H1 (cell line): ENCODE results near the gene PDE2A. TPM values are rescaled to one million over a fixed set of nuclear protein-coding genes. Genes with fewer than 3 reads are reported as not detected.

Source experiments
- CTCF ChIA-PET: fragments of 300-600 bp; sonication (Branson Sonifier 250); formaldehyde crosslinking; loops from one replicate; lab custom pipeline; 2021; ENCODE audit not compliant: partially characterized antibody; lab: Charles Lee
- POLR2A ChIA-PET: fragments of 300-600 bp; sonication (Branson Sonifier 250); formaldehyde crosslinking; loops from one replicate; lab custom pipeline; 2021; ENCODE audit warnings: inconsistent platforms; ENCODE audit not compliant: partially characterized antibody; lab: Charles Lee
- DNase-seq, 2 experiments: peaks; one replicate each; pipeline versions ENCODE4 v3.0.0 to v3.0.0-alpha.2; 2010 to 2022; ENCODE audit warnings: low spot score in 2 of 2, low read depth in 1 of 2, mixed read lengths in 1 of 2
- FAIRE-seq: peaks from 2 replicates; lab custom pipeline; 2011; peaks lifted over from hg19 to GRCh38; lab: Jason Lieb, UNC
- H2AFZ ChIP-seq: 2 replicates; pipeline ENCODE4 v1.8.1; 2012; ENCODE audit warnings: low read length, inconsistent platforms
- H2AK5ac ChIP-seq: 2 replicates; pipeline ENCODE4 v1.6.1; 2013; ENCODE audit warnings: low read depth, low read length
- H2BK120ac ChIP-seq: replicated peaks from 2 replicates; pipeline ENCODE3; 2013; ENCODE audit warnings: low read depth, low read length, inconsistent platforms
- H2BK12ac ChIP-seq: 2 replicates; pipeline ENCODE4 v1.6.1; 2013; ENCODE audit warnings: low read depth, low read length
- H2BK15ac ChIP-seq: 2 replicates; pipeline ENCODE4 v1.6.1; 2013; ENCODE audit warnings: low read length
- H2BK20ac ChIP-seq: 2 replicates; pipeline ENCODE4 v1.6.1; 2013; ENCODE audit warnings: low read length
- H2BK5ac ChIP-seq: 2 replicates; pipeline ENCODE4 v1.6.1; 2013; ENCODE audit warnings: low read depth, low read length
- H3K14ac ChIP-seq: 2 replicates; pipeline ENCODE4 v1.6.1; 2013; ENCODE audit warnings: inconsistent platforms; ENCODE audit not compliant: insufficient read length
- H3K18ac ChIP-seq: 2 replicates; pipeline ENCODE4 v1.6.1; 2013; ENCODE audit warnings: low read length; ENCODE audit errors: extremely low read depth
- H3K23ac ChIP-seq: 2 replicates; pipeline ENCODE4 v1.6.1; 2013; ENCODE audit warnings: inconsistent platforms; ENCODE audit not compliant: insufficient read length
- H3K23me2 ChIP-seq: 2 replicates; pipeline ENCODE4 v1.6.1; 2013; ENCODE audit warnings: low read depth, low read length
- H3K27ac ChIP-seq: 2 replicates; pipeline ENCODE4 v1.6.1; 2011; ENCODE audit warnings: low read depth, low read length, inconsistent platforms
- H3K27me3 ChIP-seq, 4 experiments: replicated peaks in 1 of 4; 1 replicate in 1 of 4; 2 replicates in 3 of 4; pipeline versions ENCODE4 v1.6.1 to v1.8.1; 2011 to 2013; ENCODE audit warnings: low read length in 3 of 4, mild to moderate bottlenecking in 3 of 4, inconsistent platforms in 2 of 4, mixed read lengths in 2 of 4, moderate library complexity in 1 of 4; ENCODE audit not compliant: control insufficient read depth in 3 of 4, insufficient read depth in 3 of 4; ENCODE audit errors: extremely low read depth in 1 of 4
- H3K36me3 ChIP-seq, 4 experiments: 2 replicates each; pipeline versions ENCODE4 v1.6.1 to v1.8.1; 2011 to 2013; ENCODE audit warnings: mild to moderate bottlenecking in 4 of 4, low read length in 3 of 4, moderate library complexity in 2 of 4, control low read depth in 1 of 4, inconsistent platforms in 1 of 4; ENCODE audit not compliant: insufficient read depth in 4 of 4, control insufficient read depth in 2 of 4
- H3K4ac ChIP-seq: replicated peaks from 2 replicates; pipeline ENCODE3; 2013; ENCODE audit warnings: low read length, low read depth, mixed read lengths, inconsistent platforms; ENCODE audit not compliant: insufficient read length
- H3K4me1 ChIP-seq, 4 experiments: replicated peaks in 1 of 4; 1 replicate in 1 of 4; 2 replicates in 3 of 4; pipeline versions ENCODE4 v1.6.1 to v1.8.1; 2011 to 2013; ENCODE audit warnings: low read length in 3 of 4, inconsistent platforms in 2 of 4, mixed read lengths in 1 of 4; ENCODE audit not compliant: insufficient read depth in 4 of 4, control insufficient read depth in 3 of 4
- H3K4me2 ChIP-seq, 2 experiments: 2 replicates each; pipeline versions ENCODE4 v1.6.1 to v1.8.1; 2011 to 2013; ENCODE audit warnings: low read depth in 2 of 2, low read length in 2 of 2, control low read depth in 1 of 2, inconsistent platforms in 1 of 2, mild to moderate bottlenecking in 1 of 2; ENCODE audit not compliant: insufficient read depth in 1 of 2
- H3K4me3 ChIP-seq, 4 experiments: fragments of 200-600, 300-600 bp in 1 of 4; sonication (generic), shearing (Covaris generic), sonication (Bioruptor Twin) in 1 of 4; 2 replicates each; pipeline versions ENCODE4 v1.5.1 to v1.8.1; 2011 to 2016; ENCODE audit warnings: low read length in 4 of 4, low read depth in 3 of 4, control low read depth in 2 of 4, inconsistent platforms in 2 of 4, mild to moderate bottlenecking in 2 of 4, mixed read lengths in 1 of 4, moderate library complexity in 1 of 4; ENCODE audit not compliant: insufficient read depth in 2 of 4; ENCODE audit errors: extremely low read depth in 1 of 4
- H3K56ac ChIP-seq: replicated peaks from 2 replicates; pipeline ENCODE3; 2013; ENCODE audit warnings: low read depth, mild to moderate bottlenecking, mixed read lengths, low read length, inconsistent platforms; ENCODE audit not compliant: insufficient read length
- H3K79me1 ChIP-seq: 2 replicates; pipeline ENCODE4 v1.6.1; 2013; ENCODE audit warnings: low read depth, low read length, control low read depth
- H3K79me2 ChIP-seq, 2 experiments: 2 replicates each; pipeline versions ENCODE4 v1.6.1 to v1.8.1; 2012 to 2013; ENCODE audit warnings: low read length in 2 of 2, mild to moderate bottlenecking in 2 of 2, inconsistent platforms in 1 of 2; ENCODE audit not compliant: insufficient read depth in 2 of 2, control insufficient read depth in 1 of 2
- H3K9ac ChIP-seq, 4 experiments: replicated peaks in 1 of 4; 1 replicate in 1 of 4; 2 replicates in 3 of 4; pipeline versions ENCODE4 v1.6.1 to v1.8.1; 2011 to 2013; ENCODE audit warnings: low read depth in 3 of 4, low read length in 3 of 4, control low read depth in 2 of 4, mild to moderate bottlenecking in 2 of 4, moderate library complexity in 2 of 4, inconsistent platforms in 1 of 4; ENCODE audit errors: extremely low read depth in 1 of 4
- H3K9me3 ChIP-seq, 2 experiments: 2 replicates each; pipeline versions ENCODE4 v1.6.1 to v1.8.1; 2012 to 2013; ENCODE audit warnings: mild to moderate bottlenecking in 2 of 2, moderate library complexity in 2 of 2, control low read depth in 1 of 2, inconsistent platforms in 1 of 2, low read depth in 1 of 2, low read length in 1 of 2, mixed read lengths in 1 of 2; ENCODE audit not compliant: insufficient read depth in 2 of 2
- H4K20me1 ChIP-seq, 2 experiments: replicated peaks in 1 of 2; 2 replicates each; pipeline versions ENCODE3 to v1.8.1; 2011 to 2013; ENCODE audit warnings: inconsistent platforms in 2 of 2, low read length in 2 of 2, mild to moderate bottlenecking in 1 of 2; ENCODE audit not compliant: insufficient read depth in 2 of 2, control insufficient read depth in 1 of 2
- H4K5ac ChIP-seq: 2 replicates; pipeline ENCODE4 v1.6.1; 2013; ENCODE audit warnings: low read length, low read depth, mixed read lengths, inconsistent platforms; ENCODE audit not compliant: insufficient read length
- H4K8ac ChIP-seq: 2 replicates; pipeline ENCODE4 v1.8.0; 2013; ENCODE audit warnings: mild to moderate bottlenecking, moderate library complexity, low read length, inconsistent platforms; ENCODE audit not compliant: insufficient read depth; ENCODE audit errors: extremely low read depth
- H4K91ac ChIP-seq: replicated peaks from 2 replicates; pipeline ENCODE3; 2013; ENCODE audit warnings: low read length, mixed read lengths, inconsistent platforms; ENCODE audit not compliant: insufficient read length
- CEBPB ChIP-seq: IDR thresholded peaks from 2 replicates; pipeline ENCODE4 v1.6.1; 2012; ENCODE audit warnings: low read depth, low read length
- RBBP5 ChIP-seq: IDR thresholded peaks from 2 replicates; pipeline ENCODE4 v1.7.1; 2012; ENCODE audit warnings: low read depth, mild to moderate bottlenecking, inconsistent platforms, low read length, moderate library complexity, borderline replicate concordance
- TEAD4 ChIP-seq: IDR thresholded peaks from 2 replicates; pipeline ENCODE4 v1.6.1; 2012; ENCODE audit warnings: low read depth, low read length, inconsistent platforms, mixed read lengths
- ZNF274 ChIP-seq: IDR thresholded peaks from 2 replicates; pipeline ENCODE4 v1.7.0; 2012; ENCODE audit warnings: low read length, borderline replicate concordance; ENCODE audit errors: extremely low read depth
- WGBS, 2 experiments: shearing (Covaris generic) in 1 of 2; methylation state at CpG; one replicate each; pipeline versions ENCODE4 v1.1.6 to v1.1.7; 2013 to 2015; ENCODE audit warnings: low lambda C conversion rate in 2 of 2, mixed read lengths in 2 of 2, inconsistent platforms in 1 of 2, low coverage in 1 of 2, missing lambda C conversion rate in 1 of 2; ENCODE audit not compliant: insufficient replicate concordance in 2 of 2, insufficient coverage in 1 of 2, insufficient read length in 1 of 2; ENCODE audit errors: extremely low coverage in 1 of 2, missing lambda C conversion rate in 1 of 2; 5-methylcytosine and 5-hydroxymethylcytosine counted together
- polyA plus RNA-seq, 7 experiments: library from polyadenylated mRNA; depleted of rRNA in 3 of 7; stranded (reverse) in 5 of 7; unstranded in 2 of 7; fragments of >200 nt in 5 of 7; fragments of 200-250 nt in 2 of 7; gene quantifications; 1 replicate in 5 of 7; 2 replicates in 1 of 7; 4 replicates in 1 of 7; pipeline versions ENCODE4 v1.2.1 to v1.2.3, GENCODE V29; 2011 to 2013; ENCODE audit warnings: missing spikeins in 2 of 7, mixed read lengths in 2 of 7
- total RNA-seq: library from RNA; stranded (reverse); fragmentation: NEBNext Ultra II Directional; extraction: Animal tissue kit (Norgen Biotek cat#: 25700); gene quantifications from 2 replicates; pipeline ENCODE4 v1.2.1, GENCODE V29; 2021

Gene PDE2A
- total and polyA plus RNA-seq, 2 of the 8 experiments (the other 6 are each of a cell fraction or from before 2014, with no cell fraction given): 3.4 to 7.1 TPM

DNA sequence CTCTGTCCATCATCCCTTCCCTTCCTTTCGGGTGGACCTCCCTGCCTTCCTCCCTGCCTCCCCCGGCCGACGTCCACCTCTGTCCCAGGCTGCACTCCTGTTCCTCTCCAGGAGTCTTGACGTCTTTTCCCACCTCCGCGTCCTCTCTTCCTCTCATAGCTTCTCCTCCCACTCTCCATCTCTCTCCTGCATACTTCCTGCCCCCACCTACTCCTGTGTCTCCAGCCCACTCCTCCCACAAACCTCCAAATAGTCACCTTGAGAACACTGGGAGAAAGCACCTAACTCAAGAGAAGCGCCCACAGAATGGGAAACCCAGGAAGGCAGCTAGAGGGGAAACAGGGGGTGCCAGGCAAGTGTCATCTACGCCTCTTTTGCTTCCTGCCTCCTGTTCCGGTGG, 60.8 kb downstream of the PDE2A start:
- Histone ChIP-seq H3K4me1 (peaks cover 0 to 5% (median 1%) of the 10 kb centered on the region in 4 experiments; a peak in 1 of 7 replicates), H2BK15ac (no peak overlapping the region), H3K27ac (no peak overlapping the region), H3K4me2 (no peak overlapping the region), H2AK5ac (no peak overlapping the region), H2BK120ac (no peak overlapping the region), H3K79me2 (no peaks in the 10 kb centered on the region), H3K4ac (no peak overlapping the region), H3K9ac (no peak overlapping the region), H2AFZ (no peak overlapping the region), H3K27me3 (no peaks in the 10 kb centered on the region; a peak in 1 of 7 replicates), H3K56ac (no peak overlapping the region), H4K91ac (no peak overlapping the region), H4K8ac (no peak overlapping the region), H3K4me3 (no peak overlapping the region), H3K14ac (no peak overlapping the region), H2BK20ac (no peak overlapping the region), H3K9me3 (no peaks in the 10 kb centered on the region), H3K23ac (no peak overlapping the region), H4K5ac (no peak overlapping the region), H2BK12ac (no peak overlapping the region), H3K23me2 (no peaks in the 10 kb centered on the region; the same call in 1 of the 2 replicates), H3K79me1 (no peaks in the 10 kb centered on the region), H3K18ac (no peak overlapping the region), H2BK5ac (no peak overlapping the region), H4K20me1 (no peaks in the 10 kb centered on the region), H3K36me3 (no peaks in the 10 kb centered on the region; a peak in 1 of 8 replicates)
- WGBS, 2 experiments: 86% methylated on average over 10 of the region's 10 CpGs; no CpG with 5 or more reads in 1 of the 2 experiments
- DNase-seq (no peak), FAIRE-seq (no peak)
- TF ChIP-seq RBBP5: no peak
- TF ChIP-seq TEAD4: no peak
- no peak for TF ChIP-seq CEBPB
- no peak for TF ChIP-seq ZNF274
- ChIA-PET CTCF (interaction anchor here (0.7 to 21.9 kb wide), 4 partner anchors 9 to 65 kb away, joined by 3 to 624 read pairs (median 82); partner anchors contain the start of gene PDE2A), POLR2A (interaction anchor here (1.0 kb wide), 1 partner anchor 30 kb away, joined by 5 read pairs; no protein-coding TSS in a partner anchor)
